ENCODE results near the gene BTBD2. TPM values are rescaled to one million over a fixed set of nuclear protein-coding genes. Genes with fewer than 3 reads are reported as not detected.

The BTBD2 gene
- total RNA-seq, 1 experiment from 2014 or later, result 110 TPM

DNA sequence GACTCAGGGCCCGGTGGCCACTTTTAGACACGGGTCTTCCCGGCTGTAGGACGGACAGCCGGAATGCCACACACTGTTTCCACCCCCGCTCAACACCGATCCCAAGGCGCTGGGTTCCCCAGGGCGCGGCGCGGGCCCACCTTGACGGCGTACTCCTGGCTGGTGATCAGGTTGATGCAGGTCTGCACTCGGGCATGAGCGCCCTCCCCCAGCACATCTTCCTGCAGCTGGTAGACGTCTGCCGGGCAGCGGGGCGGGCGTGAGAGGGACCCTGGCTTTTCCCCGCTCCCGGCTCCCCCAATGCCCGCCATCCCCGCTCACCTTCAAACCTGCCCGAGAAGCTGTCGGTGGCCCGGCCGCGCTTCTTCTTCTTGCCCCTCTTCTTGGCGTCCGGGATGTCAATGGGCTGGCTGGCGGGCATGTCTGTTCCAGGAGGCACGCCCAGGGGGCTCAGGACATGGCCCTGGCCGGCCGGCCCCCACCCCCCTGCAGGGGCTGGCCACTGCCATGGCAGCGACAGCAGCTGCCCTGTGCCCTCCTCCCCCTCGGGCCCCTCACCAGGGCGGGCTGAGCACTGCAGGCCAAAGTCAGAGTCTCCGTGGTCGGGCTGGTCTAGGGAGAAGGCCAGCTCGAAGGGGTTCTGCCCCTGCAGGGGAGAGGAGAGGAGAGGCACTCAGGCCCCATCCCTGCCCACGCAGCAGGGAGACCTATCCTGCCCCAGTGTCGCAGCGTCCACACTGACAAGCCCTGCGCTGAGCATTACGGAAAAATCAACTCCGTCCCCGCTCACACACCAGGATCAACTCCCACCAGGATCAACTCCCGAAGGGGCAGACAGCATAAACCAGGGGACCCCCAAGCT lies 30.8 kb upstream of the BTBD2 start:
- H2AFZ ChIP-seq (ENCODE audit: low read length), result no peak overlapping the region
- H3K4me2 ChIP-seq (ENCODE audit: insufficient read depth, insufficient read length, low read length), result no peak overlapping the region
- H3K27ac ChIP-seq (ENCODE audit: insufficient read length, low read depth, low read length), result no peak overlapping the region
- no peak overlapping the region for H3K18ac ChIP-seq (ENCODE audit: insufficient read length, low read depth, low read length)
- no CpG with 5 or more reads among the region's 50 CpGs for WGBS (ENCODE audit: extremely low coverage, insufficient read length, low lambda C conversion rate)
- peaks cover 11% of the 10 kb centered on the region; the same call in 1 of the 2 replicates for H3K79me2 ChIP-seq (ENCODE audit: insufficient read depth, low read length)
- peak; percentile 25 for DNase-seq
- no peak overlapping the region for H2BK12ac ChIP-seq (ENCODE audit: insufficient read length, low read depth, low read length)
- Mint-ChIP-seq H3K36me3 (ENCODE audit: insufficient read depth in 1 of 3, low read depth in 3 of 3) (peaks cover 3 to 11% (median 8%) of the 10 kb centered on the region in 3 experiments; a peak in 5 of 7 replicates), H3K27me3 (ENCODE audit: low read depth) (no peaks in the 10 kb centered on the region), H3K27ac (no peak overlapping the region), H3K4me3 (no peak overlapping the region), H3K4me1 (peaks cover 12 to 16% of the 10 kb centered on the region in 2 experiments), H3K9me3 (no peaks in the 10 kb centered on the region)
- no peak overlapping the region for H2AK5ac ChIP-seq (ENCODE audit: insufficient read length, low read length)
- H2BK5ac ChIP-seq (ENCODE audit: insufficient read length, low read length), result no peak overlapping the region
- H4K8ac ChIP-seq (replicated peaks; ENCODE audit: insufficient read length, low read depth, low read length), result no peak overlapping the region
- no peaks in the 10 kb centered on the region for H3K27me3 ChIP-seq (ENCODE audit: insufficient read depth, low read length)
- H3K56ac ChIP-seq (ENCODE audit: insufficient read length, low read depth, low read length), result no peak overlapping the region
- H4K5ac ChIP-seq (ENCODE audit: insufficient read length, low read depth, low read length), result no peak overlapping the region
- H3K4ac ChIP-seq (ENCODE audit: low read depth, low read length), result no peak overlapping the region
- H3T11ph ChIP-seq (ENCODE audit: low read length), result no peak overlapping the region
- peaks cover 3% of the 10 kb centered on the region for H3K79me1 ChIP-seq (ENCODE audit: insufficient read depth, low read depth, low read length, poor library complexity, severe bottlenecking)
- no peak overlapping the region for H2BK15ac ChIP-seq (ENCODE audit: low read depth, low read length)
- no peak overlapping the region for H3K23ac ChIP-seq (ENCODE audit: insufficient read length, low read depth, low read length)
- H2BK20ac ChIP-seq (ENCODE audit: low read depth, low read length, poor library complexity, severe bottlenecking), result no peak overlapping the region
- H4K91ac ChIP-seq (ENCODE audit: insufficient read length, low read depth, low read length), result no peak overlapping the region
- peaks cover 2% of the 10 kb centered on the region for H4K20me1 ChIP-seq (ENCODE audit: control insufficient read depth, insufficient read depth, insufficient read length)
- no peaks in the 10 kb centered on the region; the same call in 1 of the 2 replicates for H3K4me1 ChIP-seq (ENCODE audit: insufficient read depth, low read length)
- H3K9me3 ChIP-seq (ENCODE audit: control insufficient read depth, low read depth, low read length), result no peaks in the 10 kb centered on the region
- no peak overlapping the region for H3K14ac ChIP-seq (ENCODE audit: insufficient read depth, low read length)
- no peak overlapping the region for H3K9ac ChIP-seq (ENCODE audit: extremely low read depth, insufficient read length, low read length)
- H3K23me2 ChIP-seq (ENCODE audit: insufficient read length, low read depth, low read length, poor library complexity, severe bottlenecking), result peaks cover 9% of the 10 kb centered on the region
- TF ChIP-seq, protein P1, sequence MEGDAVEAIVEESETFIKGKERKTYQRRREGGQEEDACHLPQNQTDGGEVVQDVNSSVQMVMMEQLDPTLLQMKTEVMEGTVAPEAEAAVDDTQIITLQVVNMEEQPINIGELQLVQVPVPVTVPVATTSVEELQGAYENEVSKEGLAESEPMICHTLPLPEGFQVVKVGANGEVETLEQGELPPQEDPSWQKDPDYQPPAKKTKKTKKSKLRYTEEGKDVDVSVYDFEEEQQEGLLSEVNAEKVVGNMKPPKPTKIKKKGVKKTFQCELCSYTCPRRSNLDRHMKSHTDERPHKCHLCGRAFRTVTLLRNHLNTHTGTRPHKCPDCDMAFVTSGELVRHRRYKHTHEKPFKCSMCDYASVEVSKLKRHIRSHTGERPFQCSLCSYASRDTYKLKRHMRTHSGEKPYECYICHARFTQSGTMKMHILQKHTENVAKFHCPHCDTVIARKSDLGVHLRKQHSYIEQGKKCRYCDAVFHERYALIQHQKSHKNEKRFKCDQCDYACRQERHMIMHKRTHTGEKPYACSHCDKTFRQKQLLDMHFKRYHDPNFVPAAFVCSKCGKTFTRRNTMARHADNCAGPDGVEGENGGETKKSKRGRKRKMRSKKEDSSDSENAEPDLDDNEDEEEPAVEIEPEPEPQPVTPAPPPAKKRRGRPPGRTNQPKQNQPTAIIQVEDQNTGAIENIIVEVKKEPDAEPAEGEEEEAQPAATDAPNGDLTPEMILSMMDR (conservative IDR thresholded peaks at IDR 0.05), result no peak
- no peak overlapping the region for H2BK120ac ChIP-seq (ENCODE audit: low read depth, low read length, poor library complexity, severe bottlenecking)
